Limb (tissue), 2 donors: ENCODE results near the gene P2RY2.
"Not testable (repeated sequence)": the region's sequence is repeated elsewhere in the genome, so short reads cannot be mapped to it uniquely, and the experiment has no call there.

Source experiments
- DNase-seq, 2 donors: peaks; one replicate each; pipeline ENCODE4 v3.0.0-alpha.2; 2016; ENCODE audit errors: extremely low spot score in 2 of 2

P2RY2 gene

GRCh38 chr11:73187854-73188253 lies 30.2 kb upstream of the P2RY2 start:
- DNase-seq: no peak

- DNase-seq: no peak
Observed at GRCh38 chr11:73188301-73188700, 29.8 kb upstream of the P2RY2 start.

DNA sequence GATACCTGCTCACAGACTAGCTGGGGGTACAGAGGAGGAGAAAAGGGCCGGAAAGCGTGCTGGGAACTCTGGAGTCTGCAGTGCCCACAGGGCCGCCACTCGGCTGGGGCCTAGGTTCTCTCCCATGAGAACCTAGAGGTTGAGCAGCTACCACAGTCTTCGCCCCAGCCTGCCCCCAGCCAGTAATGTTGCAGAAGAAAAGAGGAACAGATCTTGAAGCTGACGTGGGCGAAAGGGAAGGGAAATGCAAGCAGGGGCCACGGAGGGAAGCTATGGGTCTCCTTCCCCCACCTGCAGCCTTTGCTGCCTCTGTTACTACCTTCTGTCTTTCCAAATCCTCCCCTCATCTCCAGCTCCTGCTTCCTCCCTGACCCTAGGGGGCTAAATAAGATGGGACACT lies 28.8 kb upstream of the P2RY2 start:
- no peak for DNase-seq

- no peak for DNase-seq
Observed at GRCh38 chr11:73189723-73190556, 28.1 kb upstream of the P2RY2 start.

DNA sequence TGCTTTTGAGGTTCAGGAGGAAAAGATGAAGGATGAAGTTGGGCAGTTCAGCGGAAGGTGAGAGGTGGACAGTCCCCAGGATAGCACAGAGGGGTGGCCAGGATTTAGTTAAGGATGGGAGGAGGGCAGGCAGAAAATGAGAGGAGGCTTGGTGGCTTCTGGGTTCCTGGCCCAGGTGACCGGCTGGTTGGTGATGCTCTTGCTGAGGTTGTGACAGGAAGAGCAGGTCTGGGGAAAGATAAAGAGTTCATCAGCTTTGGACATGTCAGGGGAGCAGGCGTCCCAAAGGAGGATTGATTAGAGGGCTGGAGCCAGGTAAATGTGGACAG lies 27.6 kb upstream of the P2RY2 start:
- DNase-seq: no peak

GRCh38 chr11:73191151-73191550 lies 26.9 kb upstream of the P2RY2 start:
- DNase-seq: no peak

- DNase-seq: no peak
Observed at GRCh38 chr11:73192272-73192671, 25.8 kb upstream of the P2RY2 start.

- peak in 1 of 2 donors; percentile 9 for DNase-seq
Observed at GRCh38 chr11:73193251-73194033, 24.6 kb upstream of the P2RY2 start.

GRCh38 chr11:73194034-73194507 lies 24.0 kb upstream of the P2RY2 start:
- no peak for DNase-seq

DNA sequence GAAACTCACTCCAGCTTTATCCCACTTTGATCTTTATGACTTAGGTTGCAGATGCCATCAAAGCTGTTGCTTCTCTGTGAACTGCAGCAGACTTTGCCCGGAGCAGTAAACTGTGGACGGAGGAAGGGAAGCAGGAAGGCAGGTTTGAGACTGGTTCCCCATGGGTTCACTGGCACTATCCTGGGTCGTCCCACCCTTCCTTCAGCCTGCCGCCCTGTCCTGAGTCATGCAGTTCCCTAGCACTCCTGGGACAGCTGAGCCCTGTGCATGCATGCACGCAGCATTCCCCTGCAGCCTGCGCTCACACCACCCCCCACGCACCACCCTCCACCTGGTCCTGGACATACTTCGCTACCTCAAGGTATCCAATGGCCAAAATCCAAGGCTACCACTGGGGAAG lies 23.5 kb upstream of the P2RY2 start:
- DNase-seq: peak in 1 of 2 donors; percentile 11

- no peak for DNase-seq
Observed at GRCh38 chr11:73195191-73196007, 22.7 kb upstream of the P2RY2 start.

GRCh38 chr11:73196576-73196975 lies 21.5 kb upstream of the P2RY2 start:
- DNase-seq: no peak

- DNase-seq: no peak
Observed at GRCh38 chr11:73197348-73197747, 20.7 kb upstream of the P2RY2 start.

- not testable (repeated sequence) for DNase-seq
Observed at GRCh38 chr11:73197787-73198186, 20.3 kb upstream of the P2RY2 start.

DNA sequence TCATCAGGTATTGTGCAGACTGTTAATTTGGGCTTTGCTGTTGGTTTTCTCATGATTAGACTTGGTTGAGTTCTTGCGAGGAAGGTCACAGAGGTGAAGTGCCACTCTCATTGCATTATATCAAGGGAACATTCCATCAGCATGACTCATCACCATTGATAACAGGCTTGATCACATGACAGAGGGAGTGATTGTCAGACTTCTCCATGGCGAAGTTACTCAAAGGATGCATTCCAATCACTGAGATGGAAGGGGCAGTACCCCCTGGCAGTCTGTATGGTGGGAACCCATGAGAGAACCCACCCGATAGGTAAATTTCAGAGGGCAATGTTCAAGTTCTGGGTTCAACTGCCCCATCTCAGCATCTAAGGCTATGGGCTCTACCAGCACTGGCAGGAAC lies 19.4 kb upstream of the P2RY2 start:
- no peak for DNase-seq

DNA sequence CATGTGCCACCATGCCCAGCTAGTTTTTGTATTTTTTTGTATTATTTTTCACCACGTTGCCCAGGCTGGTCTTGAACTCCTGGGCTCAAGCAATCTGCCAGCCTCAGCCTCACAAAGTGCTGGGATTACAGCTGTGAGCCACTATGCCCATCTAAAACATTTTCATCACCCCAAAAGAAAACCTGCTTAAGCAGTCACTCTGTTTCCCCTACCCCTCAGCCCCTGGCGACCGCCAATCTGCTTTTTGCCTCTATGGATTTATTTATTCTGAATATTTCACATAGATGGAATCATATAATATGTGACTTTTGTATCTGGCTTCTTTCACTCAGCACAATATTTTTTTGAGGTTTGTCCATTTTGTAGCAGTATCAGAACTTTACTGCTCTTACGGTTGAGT lies 18.6 kb upstream of the P2RY2 start:
- no peak for DNase-seq

- no peak for DNase-seq
Observed at GRCh38 chr11:73200256-73200655, 17.8 kb upstream of the P2RY2 start.

GRCh38 chr11:73201249-73201648 lies 16.8 kb upstream of the P2RY2 start:
- DNase-seq: peak in 1 of 2 donors; percentile 15

- DNase-seq: peak in 1 of 2 donors; percentile 16
Observed at GRCh38 chr11:73201888-73202780, 15.9 kb upstream of the P2RY2 start.

DNA sequence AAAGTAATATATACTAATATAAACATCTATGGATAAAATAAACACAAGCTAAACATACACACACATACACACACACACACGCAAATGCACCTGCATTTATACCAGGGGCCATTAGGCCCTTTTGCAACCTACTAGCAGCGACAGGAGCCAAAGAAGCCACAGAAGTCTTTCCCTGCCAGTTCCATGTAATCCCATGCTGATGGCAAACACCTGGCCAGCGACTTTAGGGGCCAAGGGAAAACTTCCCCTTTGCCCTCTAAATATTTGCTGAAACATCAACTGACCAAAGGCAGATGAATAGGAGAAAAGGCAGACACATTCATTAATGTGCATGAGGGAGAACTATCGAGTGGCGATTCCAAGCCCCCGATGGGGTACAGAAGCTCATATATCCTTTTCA lies 14.8 kb upstream of the P2RY2 start:
- no peak for DNase-seq

- DNase-seq: peak in 1 of 2 donors; percentile 16
Observed at GRCh38 chr11:73203790-73204189, 14.3 kb upstream of the P2RY2 start.
